AG08396 (cell line): ENCODE data around the gene MGRN1.
A peak's percentile ranks its signal among the peaks of the same experiment; 100 is the strongest.

ENCODE experiments used
- DNase-seq: peaks from one replicate; pipeline ENCODE4 v3.0.0; 2012; ENCODE audit warnings: low spot score, mixed read lengths

Gene MGRN1

GRCh38 chr16:4624015-4624826 lies at the start of gene MGRN1:
MGRN1 (plus strand) TSS chr16:4624826; CDS start chr16:4624961, 135 bp downstream.
- DNase-seq, result peak; percentile 97

GRCh38 chr16:4574919-4575705 lies 49.5 kb upstream of the MGRN1 start:
- no peak for DNase-seq

- no peak for DNase-seq
Measured at GRCh38 chr16:4576008-4576407, 48.6 kb upstream of the MGRN1 start.

GRCh38 chr16:4578961-4579530 lies 45.6 kb upstream of the MGRN1 start:
- DNase-seq, result peak; percentile 8

- peak; percentile 55 for DNase-seq
Measured at GRCh38 chr16:4580250-4580649, 44.4 kb upstream of the MGRN1 start.

GRCh38 chr16:4583906-4584305 lies 40.7 kb upstream of the MGRN1 start:
- no peak for DNase-seq

GRCh38 chr16:4586291-4586690 lies 38.3 kb upstream of the MGRN1 start:
- DNase-seq, result no peak

- no peak for DNase-seq
Measured at GRCh38 chr16:4588386-4588785, 36.2 kb upstream of the MGRN1 start.

- DNase-seq, result no peak
Measured at GRCh38 chr16:4588961-4589360, 35.7 kb upstream of the MGRN1 start.

- DNase-seq, result no peak
Measured at GRCh38 chr16:4591191-4591590, 33.4 kb upstream of the MGRN1 start.

- DNase-seq, result no peak
Measured at GRCh38 chr16:4591706-4592470, 32.7 kb upstream of the MGRN1 start.

- DNase-seq, result no peak
Measured at GRCh38 chr16:4593086-4593485, 31.5 kb upstream of the MGRN1 start.

GRCh38 chr16:4594433-4595410 lies 29.9 kb upstream of the MGRN1 start:
- no peak for DNase-seq

GRCh38 chr16:4597174-4597573 lies 27.5 kb upstream of the MGRN1 start:
- DNase-seq, result no peak

GRCh38 chr16:4599037-4599436 lies 25.6 kb upstream of the MGRN1 start:
- DNase-seq, result no peak

- DNase-seq, result no peak
Measured at GRCh38 chr16:4599545-4599944, 25.1 kb upstream of the MGRN1 start.

GRCh38 chr16:4601036-4601863 lies 23.4 kb upstream of the MGRN1 start:
- peak; percentile 47 for DNase-seq

- no peak for DNase-seq
Measured at GRCh38 chr16:4601864-4602186, 22.8 kb upstream of the MGRN1 start.

- DNase-seq, result no peak
Measured at GRCh38 chr16:4602331-4602730, 22.3 kb upstream of the MGRN1 start.

GRCh38 chr16:4603624-4604170 lies 20.9 kb upstream of the MGRN1 start:
- DNase-seq, result no peak
